PC-3 (cell line): ENCODE data around the gene SOCS2.

ENCODE experiments used
- EZH2phosphoT487 ChIP-seq: fragments of 300-600 bp; sonication (generic); IDR thresholded peaks from 2 replicates; pipeline ENCODE4 v1.6.1; 2018; ENCODE audit warnings: mild to moderate bottlenecking, antibody characterized with exemption, low read length, borderline replicate concordance
- TF ChIP-seq, protein P1 (sequence below): fragments of 300-600 bp; sonication (generic); conservative IDR thresholded peaks from 2 replicates; pipeline ENCODE4 v1.5.1; 2017; ENCODE audit warnings: antibody characterized with exemption, low read depth, mild to moderate bottlenecking, low read length

DNA sequence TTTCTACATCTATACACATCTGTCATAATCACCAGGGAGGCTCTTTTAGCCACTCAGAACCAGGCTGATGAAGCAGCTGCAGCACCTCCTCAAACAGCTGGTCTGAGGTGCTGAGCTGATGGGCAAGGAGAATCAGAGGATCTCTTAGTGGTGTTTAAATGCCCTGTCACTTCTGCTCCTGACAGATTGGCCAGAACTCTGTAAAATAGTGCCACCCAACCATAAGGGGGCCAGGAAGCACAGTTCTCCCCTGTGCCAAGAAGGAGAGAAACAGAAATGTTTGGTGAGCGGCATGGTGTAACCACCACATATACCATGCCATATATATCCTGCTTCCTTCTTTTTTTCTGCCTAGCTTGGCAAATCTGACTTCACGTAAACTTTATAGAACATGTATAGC is 12.8 kb downstream of the SOCS2 start:
- TF ChIP-seq, protein P1, sequence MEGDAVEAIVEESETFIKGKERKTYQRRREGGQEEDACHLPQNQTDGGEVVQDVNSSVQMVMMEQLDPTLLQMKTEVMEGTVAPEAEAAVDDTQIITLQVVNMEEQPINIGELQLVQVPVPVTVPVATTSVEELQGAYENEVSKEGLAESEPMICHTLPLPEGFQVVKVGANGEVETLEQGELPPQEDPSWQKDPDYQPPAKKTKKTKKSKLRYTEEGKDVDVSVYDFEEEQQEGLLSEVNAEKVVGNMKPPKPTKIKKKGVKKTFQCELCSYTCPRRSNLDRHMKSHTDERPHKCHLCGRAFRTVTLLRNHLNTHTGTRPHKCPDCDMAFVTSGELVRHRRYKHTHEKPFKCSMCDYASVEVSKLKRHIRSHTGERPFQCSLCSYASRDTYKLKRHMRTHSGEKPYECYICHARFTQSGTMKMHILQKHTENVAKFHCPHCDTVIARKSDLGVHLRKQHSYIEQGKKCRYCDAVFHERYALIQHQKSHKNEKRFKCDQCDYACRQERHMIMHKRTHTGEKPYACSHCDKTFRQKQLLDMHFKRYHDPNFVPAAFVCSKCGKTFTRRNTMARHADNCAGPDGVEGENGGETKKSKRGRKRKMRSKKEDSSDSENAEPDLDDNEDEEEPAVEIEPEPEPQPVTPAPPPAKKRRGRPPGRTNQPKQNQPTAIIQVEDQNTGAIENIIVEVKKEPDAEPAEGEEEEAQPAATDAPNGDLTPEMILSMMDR, result no peak
- no peak for TF ChIP-seq EZH2phosphoT487
